Fibroblast of pulmonary artery (primary cell): Measurements from ENCODE around the gene C20orf173.
A peak's percentile ranks its signal among the peaks of the same experiment; 100 is the strongest.

Source experiments
- DNase-seq: peaks from one replicate; pipeline ENCODE4 v3.0.0-alpha.2; 2010; ENCODE audit warnings: low read depth
- H3K4me3 ChIP-seq: replicated peaks from 2 replicates; pipeline ENCODE4 v1.5.1; 2011; ENCODE audit warnings: low read depth, mild to moderate bottlenecking, control low read depth, low read length, moderate library complexity
- CTCF ChIP-seq: IDR thresholded peaks from 2 replicates; pipeline ENCODE4 v1.5.1; 2011; ENCODE audit warnings: mild to moderate bottlenecking, control low read depth, low read length, inconsistent platforms; ENCODE audit errors: missing control alignments

The C20orf173 gene

GRCh38 chr20:35517125-35517524 is 12.3 kb downstream of the C20orf173 start:
- no peak for TF ChIP-seq CTCF
- H3K4me3 ChIP-seq, result no peak overlapping the region
- DNase-seq, result no peak

- TF ChIP-seq CTCF, result no peak
- peak; percentile 70 for DNase-seq
- no peak overlapping the region for H3K4me3 ChIP-seq
Measured at GRCh38 chr20:35515949-35516645, 13.4 kb downstream of the C20orf173 start.

GRCh38 chr20:35515341-35515740 is 14.1 kb downstream of the C20orf173 start:
- no peak for TF ChIP-seq CTCF
- H3K4me3 ChIP-seq, result no peak overlapping the region
- no peak for DNase-seq

GRCh38 chr20:35514371-35514932 is 15.0 kb downstream of the C20orf173 start:
- no peak for DNase-seq
- no peak for TF ChIP-seq CTCF
- no peak overlapping the region for H3K4me3 ChIP-seq

- H3K4me3 ChIP-seq, result no peak overlapping the region
- DNase-seq, result peak; percentile 66
- peak; percentile 75 for TF ChIP-seq CTCF
Measured at GRCh38 chr20:35511814-35512420, 17.5 kb downstream of the C20orf173 start.

GRCh38 chr20:35510951-35511735 is 18.3 kb downstream of the C20orf173 start:
- no peak overlapping the region for H3K4me3 ChIP-seq
- peak; percentile 10 for DNase-seq
- no peak for TF ChIP-seq CTCF
